Progenitor cell of endocrine pancreas (in vitro differentiated cells): ENCODE measurements around the gene MLIP. TPM values are rescaled to one million over a fixed set of nuclear protein-coding genes. Genes with fewer than 3 reads are reported as not detected.

ENCODE experiments used
- DNase-seq: peaks from one replicate; pipeline ENCODE4 v3.0.0; 2021; ENCODE audit warnings: low spot score; ENCODE audit not compliant: unreplicated experiment
- H3K27ac Mint-ChIP-seq: 2 replicates; pipeline ENCODE4 v1.8.0; 2021; ENCODE audit warnings: mild to moderate bottlenecking, moderate library complexity, mixed read lengths
- H3K27me3 Mint-ChIP-seq: 2 replicates; pipeline ENCODE4 v1.8.0; 2021; ENCODE audit warnings: mixed read lengths
- H3K36me3 Mint-ChIP-seq: 2 replicates; pipeline ENCODE4 v1.8.0; 2022; ENCODE audit warnings: mixed read lengths; ENCODE audit not compliant: insufficient read depth
- H3K4me1 Mint-ChIP-seq: 2 replicates; pipeline ENCODE4 v1.8.0; 2021; ENCODE audit warnings: low read depth, mixed read lengths
- H3K4me3 Mint-ChIP-seq: 2 replicates; pipeline ENCODE4 v1.8.0; 2021; ENCODE audit warnings: low read depth, mild to moderate bottlenecking, moderate library complexity, mixed read lengths
- H3K9me3 Mint-ChIP-seq: 2 replicates; pipeline ENCODE4 v1.8.0; 2021; ENCODE audit warnings: low read depth, mixed read lengths
- CTCF ChIP-seq: fragments of 200-600 bp; sonication (generic); IDR thresholded peaks from one replicate; pipeline ENCODE4 v1.5.0; 2021; ENCODE audit warnings: antibody characterized with exemption, mild to moderate bottlenecking; ENCODE audit not compliant: unreplicated experiment
- total RNA-seq: library from RNA; stranded (reverse); gene quantifications from 2 replicates; pipeline ENCODE4 v1.2.1, GENCODE V29; 2021

MLIP gene
- total RNA-seq, 1 donor from 2014 or later, result not detected

- peaks cover 12% of the 10 kb centered on the region for H3K4me1 Mint-ChIP-seq
- H3K27ac Mint-ChIP-seq, result no peak overlapping the region
- H3K9me3 Mint-ChIP-seq, result no peaks in the 10 kb centered on the region
- H3K36me3 Mint-ChIP-seq, result no peaks in the 10 kb centered on the region
- no peak overlapping the region for H3K4me3 Mint-ChIP-seq
- no peak for DNase-seq
- H3K27me3 Mint-ChIP-seq, result no peaks in the 10 kb centered on the region
- no peak for TF ChIP-seq CTCF
These were observed 199.3 kb downstream of the MLIP start for GRCh38 chr6:54310377-54311152.

GRCh38 chr6:54315656-54316055 lies 204.4 kb downstream of the MLIP start:
- no peak for TF ChIP-seq CTCF
- no peaks in the 10 kb centered on the region for H3K9me3 Mint-ChIP-seq
- no peaks in the 10 kb centered on the region for H3K36me3 Mint-ChIP-seq
- no peak overlapping the region for H3K4me3 Mint-ChIP-seq
- H3K27ac Mint-ChIP-seq, result no peak overlapping the region
- no peak for DNase-seq
- no peaks in the 10 kb centered on the region for H3K27me3 Mint-ChIP-seq
- no peaks in the 10 kb centered on the region for H3K4me1 Mint-ChIP-seq

Other genes with a start within 250 kb of the MLIP start
- not detected in 2 replicates for gene TINAG, start 197.0 kb downstream of the MLIP start, total RNA-seq